Measurements from ENCODE around the gene KCNMB3. TPM values are rescaled to one million over a fixed set of nuclear protein-coding genes. Genes with fewer than 3 reads are reported as not detected.

KCNMB3 gene
- total RNA-seq, 4 donors from 2014 or later, result 1.6 to 6.3 (median 3.5) TPM

DNA sequence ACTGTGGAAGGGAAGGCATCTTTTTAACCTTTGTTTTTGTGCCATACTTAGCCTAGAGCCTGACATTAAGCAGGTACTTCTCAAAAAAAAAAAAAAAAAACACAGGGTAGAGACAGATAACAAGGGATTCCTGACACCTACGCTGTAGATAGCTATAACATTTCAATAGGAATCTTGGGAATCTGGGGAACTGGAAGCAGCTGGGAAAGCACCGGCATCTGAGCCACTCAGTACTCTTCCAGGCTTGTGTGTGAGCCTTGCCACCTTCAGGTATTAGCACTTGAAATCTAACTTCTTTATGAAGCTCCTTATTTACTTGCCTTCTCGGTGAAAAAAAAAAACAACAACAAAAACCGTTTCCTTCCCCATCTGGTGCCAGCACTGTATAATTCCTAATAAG, 56.0 kb downstream of the KCNMB3 start:
- TF ChIP-seq, protein P1, sequence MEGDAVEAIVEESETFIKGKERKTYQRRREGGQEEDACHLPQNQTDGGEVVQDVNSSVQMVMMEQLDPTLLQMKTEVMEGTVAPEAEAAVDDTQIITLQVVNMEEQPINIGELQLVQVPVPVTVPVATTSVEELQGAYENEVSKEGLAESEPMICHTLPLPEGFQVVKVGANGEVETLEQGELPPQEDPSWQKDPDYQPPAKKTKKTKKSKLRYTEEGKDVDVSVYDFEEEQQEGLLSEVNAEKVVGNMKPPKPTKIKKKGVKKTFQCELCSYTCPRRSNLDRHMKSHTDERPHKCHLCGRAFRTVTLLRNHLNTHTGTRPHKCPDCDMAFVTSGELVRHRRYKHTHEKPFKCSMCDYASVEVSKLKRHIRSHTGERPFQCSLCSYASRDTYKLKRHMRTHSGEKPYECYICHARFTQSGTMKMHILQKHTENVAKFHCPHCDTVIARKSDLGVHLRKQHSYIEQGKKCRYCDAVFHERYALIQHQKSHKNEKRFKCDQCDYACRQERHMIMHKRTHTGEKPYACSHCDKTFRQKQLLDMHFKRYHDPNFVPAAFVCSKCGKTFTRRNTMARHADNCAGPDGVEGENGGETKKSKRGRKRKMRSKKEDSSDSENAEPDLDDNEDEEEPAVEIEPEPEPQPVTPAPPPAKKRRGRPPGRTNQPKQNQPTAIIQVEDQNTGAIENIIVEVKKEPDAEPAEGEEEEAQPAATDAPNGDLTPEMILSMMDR (IDR thresholded peaks at IDR 0.05), result no peak
- DNase-seq (ENCODE audit: low spot score) (no peak), ATAC-seq (ENCODE audit: low FRiP score) (no peak)

Other genes starting within 250 kb of the KCNMB3 start
- 1 to 10 TPM; 7.7 to 9.1 (median 8.2) TPM for gene ZMAT3, start 179.3 kb downstream of the KCNMB3 start, total RNA-seq
- gene PIK3CA, start 102.8 kb downstream of the KCNMB3 start, total RNA-seq, result 10 to 100 TPM; 28.8 to 75.6 (median 48.0) TPM
- 10 to 100 TPM; 31.8 to 52.8 (median 36.8) TPM for gene ZNF639, start 71.9 kb upstream of the KCNMB3 start, total RNA-seq
- 10 to 100 TPM; 27.3 to 39.6 (median 39.0) TPM for gene MFN1, start 96.6 kb upstream of the KCNMB3 start, total RNA-seq
- 10 to 100 TPM; 16.9 to 42.9 (median 35.1) TPM for gene GNB4, start 200.4 kb upstream of the KCNMB3 start, total RNA-seq

All from omental fat pad (tissue), 4 donors.